ENCODE measurements around the gene LHX3.

The LHX3 gene

DNA sequence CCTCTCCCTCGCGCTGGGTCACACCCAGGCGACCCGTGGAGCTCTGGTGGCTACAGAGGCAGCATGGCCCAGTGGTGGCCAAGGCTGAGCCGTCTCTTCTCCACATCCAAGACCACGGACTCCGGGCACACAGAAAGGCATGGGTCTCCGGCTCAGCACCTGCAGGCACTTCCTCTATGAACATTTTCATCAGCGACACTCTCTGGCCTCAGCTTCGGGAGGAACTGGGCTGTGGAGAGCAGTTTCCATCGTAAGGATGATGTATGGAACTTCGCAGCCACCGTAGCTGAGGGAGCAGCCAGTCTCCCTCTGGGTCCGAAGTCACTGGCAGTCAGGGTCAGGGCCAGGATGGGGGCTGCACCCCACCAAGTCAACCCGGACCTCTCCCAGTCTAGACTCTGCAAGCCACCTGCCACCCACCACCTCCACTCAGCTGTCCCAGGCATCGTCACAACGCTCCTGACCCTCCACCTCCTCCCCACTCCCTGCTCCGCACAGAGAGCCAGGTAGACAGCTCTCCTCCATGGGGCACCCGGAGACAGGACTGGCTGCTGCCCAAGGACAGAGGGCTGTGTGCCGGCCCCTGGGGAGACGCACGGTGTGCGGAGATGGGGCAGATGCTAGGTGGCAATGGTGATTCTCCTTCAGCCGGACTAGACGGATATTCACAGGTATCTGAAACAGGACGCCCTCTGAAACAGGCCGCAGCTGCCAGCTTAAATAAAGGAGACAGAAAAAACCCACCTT, 31.0 kb upstream of the LHX3 start:
- FAIRE-seq, result no peak
- no peak for TF ChIP-seq POLR2A (IDR thresholded peaks at IDR 0.05; ENCODE audit: low read depth, low read length)
- DNase-seq (ENCODE audit: insufficient read length, low spot score), result no peak

- no peak for DNase-seq (ENCODE audit: insufficient read length, low spot score)
- no peak for FAIRE-seq
- no peak for TF ChIP-seq POLR2A (IDR thresholded peaks at IDR 0.05; ENCODE audit: low read depth, low read length)
Measured at GRCh38 chr9:136235171-136235570, 30.2 kb upstream of the LHX3 start.

DNA sequence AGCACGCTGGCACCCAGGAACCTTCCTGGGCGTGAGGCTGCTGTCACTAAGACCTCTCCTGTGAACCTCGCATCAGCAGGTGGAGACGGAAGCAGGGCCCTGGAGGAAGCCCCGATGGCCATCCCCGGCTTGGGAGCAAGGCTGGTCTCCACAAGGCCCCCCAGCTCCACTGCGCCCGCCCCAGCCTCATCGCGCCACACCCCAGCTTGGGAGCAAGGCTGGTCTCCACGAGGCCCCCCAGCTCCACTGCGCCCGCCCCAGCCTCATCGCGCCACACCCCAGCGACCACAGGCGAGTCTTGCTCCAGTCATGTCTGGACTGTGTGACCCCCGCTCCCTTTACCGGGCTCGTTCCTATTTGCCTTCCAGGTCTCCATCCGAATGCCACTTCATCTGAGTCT, 29.7 kb upstream of the LHX3 start:
- DNase-seq (ENCODE audit: insufficient read length, low spot score), result no peak
- TF ChIP-seq POLR2A (IDR thresholded peaks at IDR 0.05; ENCODE audit: low read depth, low read length), result no peak
- FAIRE-seq, result no peak

GRCh38 chr9:136233868-136234267, 28.9 kb upstream of the LHX3 start:
- no peak for DNase-seq (ENCODE audit: insufficient read length, low spot score)
- no peak for FAIRE-seq
- TF ChIP-seq POLR2A (IDR thresholded peaks at IDR 0.05; ENCODE audit: low read depth, low read length), result no peak

DNA sequence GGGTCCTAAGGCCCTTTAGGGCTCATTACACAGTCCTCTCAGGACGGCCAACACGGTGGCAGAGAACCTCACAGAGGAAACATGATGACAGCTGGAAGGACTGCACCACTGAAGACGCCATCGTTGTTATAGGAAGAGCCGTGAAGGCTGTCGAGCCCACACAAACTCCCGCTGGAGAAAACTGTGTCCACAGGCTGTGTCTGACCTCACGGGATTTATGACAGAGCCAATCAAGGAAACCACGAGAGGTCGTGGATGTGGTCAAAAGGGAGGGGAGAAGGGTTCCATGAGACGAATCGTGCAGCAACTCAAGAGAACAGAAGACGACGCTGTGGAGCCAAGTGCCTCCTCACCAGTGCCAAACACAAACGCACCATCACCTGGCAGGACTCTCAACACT, 28.5 kb upstream of the LHX3 start:
- DNase-seq (ENCODE audit: insufficient read length, low spot score) (no peak), FAIRE-seq (no peak)
- no peak for TF ChIP-seq POLR2A (IDR thresholded peaks at IDR 0.05; ENCODE audit: low read depth, low read length)

- no peak for DNase-seq (ENCODE audit: insufficient read length, low spot score)
Measured at GRCh38 chr9:136232969-136233368, 28.0 kb upstream of the LHX3 start.

GRCh38 chr9:136231478-136232297, 26.8 kb upstream of the LHX3 start:
- DNase-seq (ENCODE audit: insufficient read length, low spot score), result no peak
- no peak for FAIRE-seq
- TF ChIP-seq POLR2A (IDR thresholded peaks at IDR 0.05; ENCODE audit: low read depth, low read length), result no peak

More at GRCh38 chr9:136232969-136233368, 28.0 kb upstream of the LHX3 start:
- no peak for FAIRE-seq
- no peak for TF ChIP-seq POLR2A (IDR thresholded peaks at IDR 0.05; ENCODE audit: low read depth, low read length)

GRCh38 chr9:136230773-136231172, 25.8 kb upstream of the LHX3 start:
- TF ChIP-seq POLR2A (IDR thresholded peaks at IDR 0.05; ENCODE audit: low read depth, low read length), result no peak
- DNase-seq (ENCODE audit: insufficient read length, low spot score) (no peak), FAIRE-seq (no peak)

DNA sequence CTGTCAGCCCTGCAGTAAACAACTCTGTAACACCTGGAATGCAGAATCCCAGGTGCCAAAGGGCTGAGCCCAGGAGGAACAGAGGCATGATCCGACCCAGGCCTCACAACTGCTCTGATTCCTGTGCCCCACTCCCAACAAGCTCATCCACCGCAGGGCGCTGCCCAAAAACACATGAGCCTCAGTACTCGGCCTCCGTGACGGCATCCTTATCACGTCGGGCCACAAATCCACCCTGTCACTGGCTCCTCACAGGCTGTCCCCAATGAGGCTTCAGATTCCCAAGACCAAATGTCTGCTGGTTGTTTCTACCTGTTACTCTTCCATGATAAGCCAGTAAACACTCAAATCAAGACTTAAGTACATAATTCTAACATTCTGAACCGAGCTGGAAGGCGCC, 25.4 kb upstream of the LHX3 start:
- TF ChIP-seq POLR2A (IDR thresholded peaks at IDR 0.05; ENCODE audit: low read depth, low read length), result no peak
- FAIRE-seq, result no peak
- no peak for DNase-seq (ENCODE audit: insufficient read length, low spot score)

DNA sequence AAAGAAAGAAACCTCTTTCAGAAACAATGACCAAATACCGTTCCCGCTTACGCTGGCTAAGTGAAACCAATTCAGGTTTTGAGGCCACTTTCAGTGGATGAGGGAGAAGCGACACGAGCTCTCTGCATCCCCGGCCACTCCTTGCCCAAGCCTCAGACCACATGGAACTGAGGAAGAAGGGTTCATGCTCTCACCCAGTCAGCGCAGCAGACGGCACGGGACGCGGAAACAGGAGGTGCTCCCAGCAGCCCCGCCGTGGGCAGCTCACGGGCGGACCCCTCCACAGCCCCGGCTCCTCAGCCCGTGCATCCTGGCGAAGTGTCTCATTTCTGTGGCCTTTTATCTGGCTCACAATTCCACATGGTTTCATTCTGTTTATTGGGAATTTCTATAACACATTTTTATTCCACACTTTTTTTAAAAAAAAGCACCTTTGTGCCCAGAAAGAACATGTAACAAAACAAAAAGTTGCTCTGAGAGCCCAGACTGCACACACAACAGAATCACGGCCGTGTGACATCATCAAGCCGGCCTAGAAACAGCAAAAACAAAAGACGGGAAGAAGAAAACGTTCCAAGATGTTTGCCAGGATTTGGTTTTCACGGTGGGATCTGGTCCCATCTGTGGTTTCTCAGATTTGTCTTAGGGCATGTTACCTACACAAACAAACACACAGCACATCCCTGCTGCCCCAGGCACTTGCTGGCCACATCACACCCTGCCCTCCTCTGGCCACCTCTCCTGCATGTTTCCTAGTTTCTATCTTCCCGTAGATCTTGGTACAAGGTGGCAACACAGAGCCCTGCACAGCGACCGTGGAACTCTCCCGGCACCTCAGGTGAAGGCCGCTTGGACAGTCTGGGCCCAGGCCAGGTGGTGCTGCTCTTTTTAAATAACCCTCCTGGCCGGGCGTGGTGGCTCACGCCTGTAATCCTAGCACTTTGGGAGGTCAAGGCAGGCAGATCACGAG, 24.5 kb upstream of the LHX3 start:
- no peak for TF ChIP-seq POLR2A (IDR thresholded peaks at IDR 0.05; ENCODE audit: low read depth, low read length)
- DNase-seq (ENCODE audit: insufficient read length, low spot score) (no peak), FAIRE-seq (no peak)

DNA sequence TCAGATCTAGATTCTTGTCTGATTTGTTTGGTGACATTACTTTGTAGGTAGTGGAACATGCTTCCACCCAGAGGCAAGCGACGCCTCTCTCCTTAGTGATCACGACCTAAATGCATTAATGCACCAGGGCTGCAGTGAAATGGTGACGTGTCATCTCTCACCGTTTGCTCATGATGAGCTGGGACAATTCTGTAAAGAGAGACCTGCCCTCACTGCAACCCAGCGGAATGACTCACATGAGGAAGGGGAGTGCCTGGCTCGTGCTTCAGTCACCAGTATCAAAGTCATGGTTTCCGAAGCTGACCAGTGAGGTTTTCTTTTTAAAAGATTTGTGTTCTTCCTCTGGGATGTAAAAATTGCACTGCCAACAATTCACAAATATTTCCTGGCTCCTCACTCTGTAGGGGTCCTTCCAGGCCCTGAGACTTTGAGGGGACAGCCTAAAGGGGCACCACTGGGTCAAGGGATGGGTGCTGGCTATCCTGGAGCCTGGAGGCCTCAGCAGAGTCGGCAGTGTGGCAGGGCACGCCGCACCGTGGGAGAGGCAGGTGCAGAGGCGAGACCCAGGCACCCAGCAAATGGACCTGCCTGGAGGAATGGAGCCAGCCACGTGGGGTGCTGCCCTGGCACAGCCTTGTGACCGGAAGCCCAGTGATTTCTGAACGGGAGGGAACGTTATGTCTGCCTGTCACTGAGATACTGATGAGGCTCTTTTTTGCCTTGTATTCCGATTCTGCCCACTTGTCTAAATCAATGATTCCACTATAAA, 23.4 kb upstream of the LHX3 start:
- peak; percentile 97 for FAIRE-seq

DNA sequence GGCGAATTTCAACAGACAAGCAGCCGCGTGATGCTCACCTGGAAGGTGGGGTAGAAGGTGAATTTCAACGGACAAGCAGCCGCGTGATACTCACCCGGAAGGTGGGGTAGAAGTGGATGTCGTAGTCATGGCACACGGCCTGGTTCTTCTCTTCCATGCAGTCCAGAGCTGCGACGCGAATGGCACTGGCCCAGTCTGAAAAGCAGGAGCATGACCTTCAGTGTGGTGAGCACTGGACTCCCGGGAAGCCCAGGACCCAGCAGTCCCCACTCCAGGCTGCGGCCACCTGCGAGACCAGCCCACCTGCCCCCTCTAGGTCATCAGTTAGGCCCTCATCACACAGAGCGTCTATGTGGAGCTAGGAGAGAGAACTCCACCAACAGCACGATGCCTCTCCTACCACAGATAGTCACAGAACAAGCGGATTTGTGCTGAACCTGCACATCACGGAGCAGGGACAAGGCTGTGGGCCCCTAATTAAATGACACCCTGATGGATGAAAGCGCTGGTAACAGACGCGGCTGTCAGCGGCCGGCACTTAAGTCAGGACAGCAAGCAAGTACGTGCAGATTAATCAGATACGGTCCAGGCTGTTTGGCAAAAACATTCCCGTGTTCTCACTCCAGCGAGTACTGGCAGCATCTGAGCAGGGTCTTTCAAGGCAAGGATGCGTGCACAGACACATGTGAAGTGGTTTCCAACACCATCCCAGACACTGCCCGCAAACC, 21.9 kb upstream of the LHX3 start:
- FAIRE-seq (no peak), DNase-seq (ENCODE audit: insufficient read length, low spot score) (no peak)
- TF ChIP-seq POLR2A (IDR thresholded peaks at IDR 0.05; ENCODE audit: low read depth, low read length), result no peak

More for the DNA sequence above, 23.4 kb upstream of the LHX3 start:
- DNase-seq (ENCODE audit: insufficient read length, low spot score), result peak; percentile 98
- no peak for TF ChIP-seq POLR2A (IDR thresholded peaks at IDR 0.05; ENCODE audit: low read depth, low read length)

Measured in H54 (cell line).